PC-9 (cell line): Measurements from ENCODE around the gene GANAB. TPM values are rescaled to one million over a fixed set of nuclear protein-coding genes. Genes with fewer than 3 reads are reported as not detected.

Experiments
- BruUV-seq: library from RNA; stranded (reverse); fragments of 400-500 nt; replicated peaks from 2 replicates; lab custom pipeline; 2021; lab: Mats Ljungman, UMichigan
- CTCF ChIA-PET: fragments of 300-600 bp; sonication (Branson Sonifier 250); formaldehyde crosslinking; loops from one replicate; lab custom pipeline; 2022; ENCODE audit warnings: antibody characterized with exemption; lab: Charles Lee
- POLR2A ChIA-PET: fragments of 300-600 bp; sonication (Branson Sonifier 250); formaldehyde crosslinking; loops from one replicate; lab custom pipeline; 2022; ENCODE audit warnings: antibody characterized with exemption; ENCODE audit not compliant: unreplicated experiment; lab: Charles Lee
- DNase-seq, 2 experiments: peaks; one replicate each; pipeline versions ENCODE4 v3.0.0 to v3.0.0-alpha.2; 2015 to 2022; ENCODE audit warnings: mixed read lengths in 1 of 2
- H2AFZ ChIP-seq: fragments of 200-600 bp; sonication (generic); 2 replicates; pipeline ENCODE4 v1.8.1; 2017; ENCODE audit warnings: antibody characterized with exemption
- H3F3A ChIP-seq: fragments of 200-600 bp; sonication (generic); 2 replicates; pipeline ENCODE4 v1.8.1; 2017; ENCODE audit warnings: antibody characterized with exemption, mild to moderate bottlenecking, low read depth; ENCODE audit not compliant: insufficient read depth
- H3K27ac ChIP-seq: fragments of 200-600 bp; sonication (generic); 2 replicates; pipeline ENCODE4 v1.6.1; 2016; ENCODE audit warnings: mixed run types
- H3K27me3 ChIP-seq: fragments of 200-600 bp; sonication (generic); 2 replicates; pipeline ENCODE4 v1.6.1; 2016; ENCODE audit warnings: low read depth, mixed run types; ENCODE audit not compliant: insufficient read depth
- H3K36me3 ChIP-seq: fragments of 200-600 bp; sonication (generic); 2 replicates; pipeline ENCODE4 v1.6.1; 2016; ENCODE audit warnings: low read depth, mixed run types
- H3K4me1 ChIP-seq: fragments of 200-600 bp; sonication (generic); replicated peaks from 2 replicates; pipeline ENCODE4 v1.6.1; 2016; ENCODE audit warnings: mixed run types; ENCODE audit not compliant: insufficient read depth
- H3K4me2 ChIP-seq: fragments of 200-600 bp; sonication (generic); 2 replicates; pipeline ENCODE4 v1.6.1; 2017; ENCODE audit warnings: mixed run types
- H3K4me3 ChIP-seq: fragments of 200-600 bp; sonication (generic); 2 replicates; pipeline ENCODE4 v1.6.1; 2016; ENCODE audit warnings: mixed run types
- H3K79me2 ChIP-seq: fragments of 200-600 bp; sonication (generic); 2 replicates; pipeline ENCODE4 v1.6.1; 2017; ENCODE audit warnings: low read depth, mixed run types
- H3K9me2 ChIP-seq: fragments of 200-600 bp; sonication (generic); 2 replicates; pipeline ENCODE4 v1.8.1; 2017; ENCODE audit warnings: mild to moderate bottlenecking; ENCODE audit not compliant: insufficient read depth
- H3K9me3 ChIP-seq: fragments of 200-600 bp; sonication (generic); 2 replicates; pipeline ENCODE4 v1.8.1; 2016; ENCODE audit warnings: low read depth; ENCODE audit not compliant: insufficient read depth
- H4K20me1 ChIP-seq: fragments of 200-600 bp; sonication (generic); 2 replicates; pipeline ENCODE4 v1.8.1; 2017; ENCODE audit not compliant: insufficient read depth
- CTCF ChIP-seq: fragments of 200-600 bp; sonication (generic); conservative IDR thresholded peaks from 2 replicates; pipeline ENCODE4 v1.6.1; 2017; ENCODE audit warnings: mixed run types, antibody characterized with exemption, mild to moderate bottlenecking, moderate library complexity
- EZH2 ChIP-seq: fragments of 200-600 bp; sonication (generic); IDR thresholded peaks from 2 replicates; pipeline ENCODE4 v1.8.0; 2017; ENCODE audit warnings: antibody characterized with exemption, low read depth
- intact Hi-C: fragments of 100-400 bp; cut with micrococcal nuclease; formaldehyde crosslinking; loops from one replicate; pipeline ENCODE4 v1.10.0; 2022; ENCODE audit not compliant: unreplicated experiment
- total RNA-seq: library from RNA; stranded (reverse); gene quantifications from 2 replicates; pipeline ENCODE4 v1.2.3, GENCODE V29; 2021

Gene GANAB
- total RNA-seq, 1 experiment from 2014 or later, result 478 TPM

- Histone ChIP-seq H3K4me1 (peaks cover 2% of the 10 kb centered on the region), H3K9me2 (no peaks in the 10 kb centered on the region), H3K36me3 (peaks cover 9% of the 10 kb centered on the region; the same call in 1 of the 2 replicates), H2AFZ (no peak overlapping the region), H3K4me3 (no peak overlapping the region), H3K27me3 (no peaks in the 10 kb centered on the region), H4K20me1 (no peaks in the 10 kb centered on the region), H3K4me2 (no peak overlapping the region), H3K9me3 (no peaks in the 10 kb centered on the region), H3K79me2 (peaks cover 17% of the 10 kb centered on the region), H3F3A (peaks cover 36% of the 10 kb centered on the region), H3K27ac (no peak overlapping the region)
- intact Hi-C loops, result no loop called here
- ChIA-PET CTCF (no interaction called here), POLR2A (interaction anchor here (0.7 kb wide), 1 partner anchor 9 kb away, joined by 3 read pairs; no protein-coding TSS in a partner anchor)
- TF ChIP-seq EZH2 (no peak), CTCF (no peak)
- no peak for DNase-seq
- no TSS peak for BruUV-seq
Observed at GRCh38 chr11:62605467-62605866, 40.9 kb downstream of the GANAB start.

GRCh38 chr11:62604460-62605120, 41.8 kb downstream of the GANAB start:
- DNase-seq, result no peak
- H2AFZ ChIP-seq, result no peak overlapping the region
- no peak overlapping the region for H3K27ac ChIP-seq
- no peaks in the 10 kb centered on the region for H3K9me2 ChIP-seq
- peaks cover 19% of the 10 kb centered on the region for H3K79me2 ChIP-seq
- H3K9me3 ChIP-seq, result no peaks in the 10 kb centered on the region
- no TSS peak for BruUV-seq
- H3K27me3 ChIP-seq, result no peaks in the 10 kb centered on the region
- ChIA-PET POLR2A (interaction anchor here (0.7 kb wide), 1 partner anchor 8 kb away, joined by 3 read pairs; no protein-coding TSS in a partner anchor), CTCF (no interaction called here)
- intact Hi-C loops, result no loop called here
- H3K36me3 ChIP-seq, result 0 out of 2 replicates have a peak, but pooled peaks cover 2% of the 10 kb centered on the region
- H3K4me1 ChIP-seq, result peaks cover 8% of the 10 kb centered on the region
- no peaks in the 10 kb centered on the region for H4K20me1 ChIP-seq
- no peak overlapping the region for H3K4me2 ChIP-seq
- H3K4me3 ChIP-seq, result no peak overlapping the region
- TF ChIP-seq CTCF (no peak), EZH2 (no peak)
- H3F3A ChIP-seq, result peaks cover 37% of the 10 kb centered on the region

GRCh38 chr11:62603776-62604299, 42.6 kb downstream of the GANAB start:
- H3K4me3 ChIP-seq, result no peak overlapping the region
- H3K4me2 ChIP-seq, result no peak overlapping the region
- no peaks in the 10 kb centered on the region for H3K27me3 ChIP-seq
- no peak overlapping the region for H2AFZ ChIP-seq
- H3K79me2 ChIP-seq, result peaks cover 26% of the 10 kb centered on the region
- peaks cover 14% of the 10 kb centered on the region for H3K4me1 ChIP-seq
- H3K9me2 ChIP-seq, result no peaks in the 10 kb centered on the region
- CTCF ChIA-PET, result interaction anchor here (0.9 kb wide), 1 partner anchor 8 kb away, joined by 3 read pairs; no protein-coding TSS in a partner anchor
- DNase-seq, result no peak
- no peaks in the 10 kb centered on the region for H4K20me1 ChIP-seq
- TF ChIP-seq EZH2 (no peak), CTCF (no peak)
- H3K36me3 ChIP-seq, result 0 out of 2 replicates have a peak, but pooled peaks cover 2% of the 10 kb centered on the region
- no TSS peak for BruUV-seq
- POLR2A ChIA-PET, result no interaction called here
- H3K27ac ChIP-seq, result no peak overlapping the region
- H3K9me3 ChIP-seq, result no peaks in the 10 kb centered on the region
- intact Hi-C loops, result no loop called here
- peaks cover 42% of the 10 kb centered on the region for H3F3A ChIP-seq
